ENCODE measurements around the gene FAM234B. TPM values are rescaled to one million over a fixed set of nuclear protein-coding genes. Genes with fewer than 3 reads are reported as not detected.

Gene FAM234B
- total and polyA plus RNA-seq, 2 of the 8 experiments (the other 6 are each of a cell fraction or from before 2014, with no cell fraction given): 12.5 to 29.1 TPM

DNA sequence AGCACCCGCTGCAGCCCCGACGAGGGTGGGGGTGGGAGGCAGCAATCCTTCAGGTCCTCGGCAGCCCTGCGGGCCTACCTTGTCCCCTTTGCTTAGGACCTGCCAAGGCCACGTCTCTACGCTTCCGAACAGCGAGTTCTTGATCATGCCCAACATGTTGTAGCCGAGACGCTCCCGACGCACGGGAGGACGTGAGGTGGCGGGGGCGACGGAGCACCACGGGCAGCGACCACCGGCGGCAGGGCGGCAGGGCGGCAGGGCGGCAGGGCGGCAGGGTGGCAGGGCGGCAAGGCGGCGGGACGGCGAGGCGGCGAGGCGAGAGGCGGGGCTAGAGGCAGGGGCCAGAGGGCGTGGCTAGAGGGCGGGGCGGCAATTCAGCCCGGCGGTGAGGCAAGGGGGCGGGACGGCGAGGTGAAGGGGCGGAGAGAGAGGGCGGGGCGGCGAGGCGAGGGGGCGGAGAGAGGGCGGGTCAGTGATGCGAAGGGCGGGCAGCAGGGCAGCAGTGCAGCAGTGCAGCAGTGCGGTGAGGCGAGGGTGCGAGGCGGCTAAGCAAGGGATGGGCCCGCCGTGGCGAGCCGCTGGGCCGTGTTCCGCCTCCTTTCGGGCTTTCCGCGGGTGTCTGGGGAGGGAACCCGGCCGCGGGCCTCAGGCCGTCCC is 44.1 kb upstream of the FAM234B start, which contains the start of gene HEBP1 (continued):
- no peak for TF ChIP-seq RNF2 (IDR thresholded peaks at IDR 0.05; ENCODE audit: borderline replicate concordance, low read depth, low read length, missing control alignments, poor library complexity, severe bottlenecking)
- no peak for TF ChIP-seq MAFK (IDR thresholded peaks at IDR 0.05; ENCODE audit: low read depth, low read length)
- no peak for TF ChIP-seq CBX5 (IDR thresholded peaks at IDR 0.05; ENCODE audit: low read depth, low read length)
- TF ChIP-seq HDAC6 (IDR thresholded peaks at IDR 0.05; ENCODE audit: low read depth, low read length): no peak
- TF ChIP-seq CEBPB (IDR thresholded peaks at IDR 0.05; ENCODE audit: low read depth, low read length): no peak
- TF ChIP-seq, protein P1, sequence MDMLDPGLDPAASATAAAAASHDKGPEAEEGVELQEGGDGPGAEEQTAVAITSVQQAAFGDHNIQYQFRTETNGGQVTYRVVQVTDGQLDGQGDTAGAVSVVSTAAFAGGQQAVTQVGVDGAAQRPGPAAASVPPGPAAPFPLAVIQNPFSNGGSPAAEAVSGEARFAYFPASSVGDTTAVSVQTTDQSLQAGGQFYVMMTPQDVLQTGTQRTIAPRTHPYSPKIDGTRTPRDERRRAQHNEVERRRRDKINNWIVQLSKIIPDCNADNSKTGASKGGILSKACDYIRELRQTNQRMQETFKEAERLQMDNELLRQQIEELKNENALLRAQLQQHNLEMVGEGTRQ (IDR thresholded peaks at IDR 0.05; ENCODE audit: low read length): no peak
- peak; percentile 38 for TF ChIP-seq KDM4A (IDR thresholded peaks at IDR 0.05; ENCODE audit: low read depth, low read length, severe bottlenecking)
- no peak for TF ChIP-seq RFX5 (IDR thresholded peaks at IDR 0.05; ENCODE audit: borderline replicate concordance, low read depth, low read length)
- peak; percentile 72 for TF ChIP-seq TAF1 (IDR thresholded peaks at IDR 0.05; ENCODE audit: low read depth, low read length)
- TF ChIP-seq, protein P2, sequence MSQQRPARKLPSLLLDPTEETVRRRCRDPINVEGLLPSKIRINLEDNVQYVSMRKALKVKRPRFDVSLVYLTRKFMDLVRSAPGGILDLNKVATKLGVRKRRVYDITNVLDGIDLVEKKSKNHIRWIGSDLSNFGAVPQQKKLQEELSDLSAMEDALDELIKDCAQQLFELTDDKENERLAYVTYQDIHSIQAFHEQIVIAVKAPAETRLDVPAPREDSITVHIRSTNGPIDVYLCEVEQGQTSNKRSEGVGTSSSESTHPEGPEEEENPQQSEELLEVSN (IDR thresholded peaks at IDR 0.05): no peak; the same call in 1 of the 2 replicates
- no peak for TF ChIP-seq FOSL1 (IDR thresholded peaks at IDR 0.05; ENCODE audit: insufficient read depth, low read depth, low read length)
- no peak for TF ChIP-seq TCF12 (IDR thresholded peaks at IDR 0.05; ENCODE audit: low read depth, low read length)
- no peak for TF ChIP-seq SIN3A (conservative IDR thresholded peaks at IDR 0.05 in 1 of 2, IDR thresholded peaks at IDR 0.05 in 1 of 2; ENCODE audit: low read depth in 1 of 2, low read length in 2 of 2)
- TF ChIP-seq SP1 (IDR thresholded peaks at IDR 0.05; ENCODE audit: low read depth, low read length): no peak
- no peak for TF ChIP-seq BACH1 (IDR thresholded peaks at IDR 0.05; ENCODE audit: low read length)
- peak; percentile 41; the same call in 1 of the 2 replicates for TF ChIP-seq TBP (IDR thresholded peaks at IDR 0.05; ENCODE audit: low read depth, low read length)
- TF ChIP-seq TEAD4 (IDR thresholded peaks at IDR 0.05; ENCODE audit: low read depth, low read length): no peak
- no peak for TF ChIP-seq EGR1 (IDR thresholded peaks at IDR 0.05; ENCODE audit: borderline replicate concordance, low read depth, low read length)
- TF ChIP-seq GABPA (IDR thresholded peaks at IDR 0.05; ENCODE audit: borderline replicate concordance, insufficient read depth, low read length): no peak
- TF ChIP-seq, protein P3, sequence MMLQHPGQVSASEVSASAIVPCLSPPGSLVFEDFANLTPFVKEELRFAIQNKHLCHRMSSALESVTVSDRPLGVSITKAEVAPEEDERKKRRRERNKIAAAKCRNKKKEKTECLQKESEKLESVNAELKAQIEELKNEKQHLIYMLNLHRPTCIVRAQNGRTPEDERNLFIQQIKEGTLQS (IDR thresholded peaks at IDR 0.05; ENCODE audit: insufficient read depth, low read depth, low read length): no peak
- TF ChIP-seq RXRA (IDR thresholded peaks at IDR 0.05; ENCODE audit: insufficient read depth, low read depth, low read length): no peak
- TF ChIP-seq SUZ12 (IDR thresholded peaks at IDR 0.05; ENCODE audit: low read length): no peak
- no peak; the same call in 1 of the 2 replicates for TF ChIP-seq SP4 (IDR thresholded peaks at IDR 0.05; ENCODE audit: low read length)
